HEK293 (cell line): ENCODE data around the gene CCDC7.

ENCODE experiments used
- CTCF ChIP-seq: fragments of 450-650 bp; formaldehyde crosslinking; IDR thresholded peaks from 2 replicates; pipeline ENCODE4 v1.5.1; 2016; ENCODE audit warnings: missing biosample characterization, missing genetic modification characterization
- ZNF580 ChIP-seq: fragments of 450-650 bp; formaldehyde crosslinking; IDR thresholded peaks from 2 replicates; pipeline ENCODE4 v1.5.1; 2016; ENCODE audit warnings: missing biosample characterization, missing genetic modification characterization

- TF ChIP-seq CTCF (tag by site-specific recombination) (no peak), ZNF580 (no peak)
These were observed 238.4 kb downstream of the CCDC7 start for GRCh38 chr10:32684291-32684690.
